ENCODE measurements around the gene ZFHX3. TPM values are rescaled to one million over a fixed set of nuclear protein-coding genes. Genes with fewer than 3 reads are reported as not detected.
"Not testable (repeated sequence)": the region's sequence is repeated elsewhere in the genome, so short reads cannot be mapped to it uniquely, and the experiment has no call there.

ZFHX3 gene
- polyA plus RNA-seq, 3 donors from 2014 or later = 0.05 to 1.4 (median 1.0) TPM

- Mint-ChIP-seq H3K4me3 (no peak overlapping the region), H3K9me3 (no peaks in the 10 kb centered on the region), H3K27ac (no peak overlapping the region), H3K4me1 (peaks cover 8 to 12% of the 10 kb centered on the region in 2 donors), H3K36me3 (no peaks in the 10 kb centered on the region), H3K27me3 (ENCODE audit: low read depth in 3 of 3) (peaks cover 0 to 5% (median 3%) of the 10 kb centered on the region in 3 donors)
- DNase-seq = no peak
Observed at GRCh38 chr16:73014768-73015167, 33.2 kb downstream of the ZFHX3 start.

- no peak overlapping the region for H3K4me3 Mint-ChIP-seq
- no peaks in the 10 kb centered on the region for H3K36me3 Mint-ChIP-seq
- no peaks in the 10 kb centered on the region for H3K9me3 Mint-ChIP-seq
- peaks cover 6 to 12% of the 10 kb centered on the region in 2 donors for H3K4me1 Mint-ChIP-seq
- H3K27ac Mint-ChIP-seq = no peak overlapping the region
- no peak for DNase-seq
- peaks cover 0 to 5% (median 2%) of the 10 kb centered on the region in 3 donors for H3K27me3 Mint-ChIP-seq (ENCODE audit: low read depth in 3 of 3)
Observed at GRCh38 chr16:73013974-73014373, 34.0 kb downstream of the ZFHX3 start.

GRCh38 chr16:73012341-73012740, 35.6 kb downstream of the ZFHX3 start:
- Mint-ChIP-seq H3K27ac (no peak overlapping the region), H3K9me3 (no peaks in the 10 kb centered on the region), H3K4me3 (no peak overlapping the region), H3K27me3 (ENCODE audit: low read depth in 3 of 3) (peaks cover 0 to 3% (median 2%) of the 10 kb centered on the region in 3 donors), H3K36me3 (no peaks in the 10 kb centered on the region), H3K4me1 (peaks cover 6 to 12% of the 10 kb centered on the region in 2 donors)
- no peak for DNase-seq

- Mint-ChIP-seq H3K27ac (no peak overlapping the region), H3K4me1 (peaks cover 6 to 12% of the 10 kb centered on the region in 2 donors), H3K36me3 (no peaks in the 10 kb centered on the region), H3K27me3 (ENCODE audit: low read depth in 3 of 3) (peaks cover 0 to 4% (median 2%) of the 10 kb centered on the region in 3 donors), H3K4me3 (no peak overlapping the region), H3K9me3 (no peaks in the 10 kb centered on the region)
- DNase-seq = no peak
Observed at GRCh38 chr16:73011926-73012325, 36.0 kb downstream of the ZFHX3 start.

GRCh38 chr16:73010150-73010676, 37.7 kb downstream of the ZFHX3 start:
- H3K27me3 Mint-ChIP-seq (ENCODE audit: low read depth in 3 of 3) = peaks cover 2 to 4% (median 2%) of the 10 kb centered on the region in 3 donors
- no peak for DNase-seq
- no peak overlapping the region for H3K4me3 Mint-ChIP-seq
- no peak overlapping the region for H3K27ac Mint-ChIP-seq
- H3K36me3 Mint-ChIP-seq = no peaks in the 10 kb centered on the region
- H3K4me1 Mint-ChIP-seq = no peaks in the 10 kb centered on the region
- no peaks in the 10 kb centered on the region for H3K9me3 Mint-ChIP-seq

GRCh38 chr16:73009710-73010109, 38.2 kb downstream of the ZFHX3 start:
- H3K4me1 Mint-ChIP-seq; H3K9me3 Mint-ChIP-seq; DNase-seq; H3K27me3 Mint-ChIP-seq (ENCODE audit: low read depth in 3 of 3); H3K4me3 Mint-ChIP-seq; H3K27ac Mint-ChIP-seq; H3K36me3 Mint-ChIP-seq: not testable (repeated sequence)

- DNase-seq = no peak
- Mint-ChIP-seq H3K36me3 (peaks cover 0 to 2% (median 0%) of the 10 kb centered on the region in 3 donors), H3K4me1 (no peaks in the 10 kb centered on the region), H3K27ac (no peak overlapping the region), H3K4me3 (no peak overlapping the region), H3K27me3 (ENCODE audit: low read depth in 3 of 3) (peaks cover 2 to 4% (median 2%) of the 10 kb centered on the region in 3 donors), H3K9me3 (no peaks in the 10 kb centered on the region)
Observed at GRCh38 chr16:73006026-73006425, 41.9 kb downstream of the ZFHX3 start.

GRCh38 chr16:73002866-73003265, 45.1 kb downstream of the ZFHX3 start:
- Mint-ChIP-seq H3K4me1 (no peaks in the 10 kb centered on the region), H3K27me3 (ENCODE audit: low read depth in 3 of 3) (peaks cover 2 to 3% (median 2%) of the 10 kb centered on the region in 3 donors), H3K9me3 (peaks cover 0 to 2% (median 0%) of the 10 kb centered on the region in 6 donors), H3K36me3 (peaks cover 0 to 9% (median 4%) of the 10 kb centered on the region in 3 donors), H3K4me3 (no peak overlapping the region), H3K27ac (no peak overlapping the region)
- no peak for DNase-seq

GRCh38 chr16:73000907-73001521, 46.9 kb downstream of the ZFHX3 start:
- Mint-ChIP-seq H3K36me3 (peaks cover 0 to 9% (median 4%) of the 10 kb centered on the region in 3 donors), H3K4me3 (no peak overlapping the region), H3K9me3 (peaks cover 0 to 2% (median 0%) of the 10 kb centered on the region in 6 donors), H3K27ac (no peak overlapping the region), H3K4me1 (no peaks in the 10 kb centered on the region), H3K27me3 (ENCODE audit: low read depth in 3 of 3) (peaks cover 0 to 3% (median 0%) of the 10 kb centered on the region in 3 donors)
- no peak for DNase-seq

- Mint-ChIP-seq H3K36me3 (peaks cover 0 to 9% (median 4%) of the 10 kb centered on the region in 3 donors), H3K4me3 (no peak overlapping the region), H3K9me3 (peaks cover 0 to 2% (median 0%) of the 10 kb centered on the region in 6 donors), H3K27ac (no peak overlapping the region), H3K27me3 (ENCODE audit: low read depth in 3 of 3) (peaks cover 0 to 5% (median 0%) of the 10 kb centered on the region in 3 donors), H3K4me1 (no peaks in the 10 kb centered on the region)
- DNase-seq = no peak
Observed at GRCh38 chr16:73000020-73000906, 47.7 kb downstream of the ZFHX3 start.

- DNase-seq = no peak
- no peak overlapping the region for H3K4me3 Mint-ChIP-seq
- no peaks in the 10 kb centered on the region for H3K4me1 Mint-ChIP-seq
- no peak overlapping the region for H3K27ac Mint-ChIP-seq
- H3K36me3 Mint-ChIP-seq = peaks cover 0 to 9% (median 4%) of the 10 kb centered on the region in 3 donors
- peaks cover 0 to 5% (median under 1%) of the 10 kb centered on the region in 3 donors for H3K27me3 Mint-ChIP-seq (ENCODE audit: low read depth in 3 of 3)
- H3K9me3 Mint-ChIP-seq = peaks cover 0 to 2% (median 0%) of the 10 kb centered on the region in 6 donors
Observed at GRCh38 chr16:72999541-73000019, 48.3 kb downstream of the ZFHX3 start.

- no peak overlapping the region for H3K27ac Mint-ChIP-seq
- peaks cover 0 to 5% (median 3%) of the 10 kb centered on the region in 3 donors for H3K27me3 Mint-ChIP-seq (ENCODE audit: low read depth in 3 of 3)
- peaks cover 0 to 2% (median 0%) of the 10 kb centered on the region in 6 donors for H3K9me3 Mint-ChIP-seq
- peaks cover 0 to 9% (median 4%) of the 10 kb centered on the region in 3 donors for H3K36me3 Mint-ChIP-seq
- H3K4me3 Mint-ChIP-seq = no peak overlapping the region
- no peaks in the 10 kb centered on the region for H3K4me1 Mint-ChIP-seq
- DNase-seq = no peak
Observed at GRCh38 chr16:72997141-72997542, 50.8 kb downstream of the ZFHX3 start.

- Mint-ChIP-seq H3K9me3 (peaks cover 0 to 2% (median 0%) of the 10 kb centered on the region in 6 donors), H3K4me3 (no peak overlapping the region), H3K27ac (no peak overlapping the region), H3K27me3 (ENCODE audit: low read depth in 3 of 3) (peaks cover 0 to 5% (median 3%) of the 10 kb centered on the region in 3 donors), H3K4me1 (no peaks in the 10 kb centered on the region), H3K36me3 (peaks cover 0 to 9% (median 4%) of the 10 kb centered on the region in 3 donors)
- no peak for DNase-seq
Observed at GRCh38 chr16:72996291-72997062, 51.5 kb downstream of the ZFHX3 start.
